Measurements from ENCODE around the gene TMX1.

The TMX1 gene

GRCh38 chr14:51242545-51243490 is 2.8 kb downstream of the TMX1 start:
- DNase-seq: no peak

GRCh38 chr14:51244591-51244990 is 4.5 kb downstream of the TMX1 start:
- no peak for DNase-seq

GRCh38 chr14:51246032-51246431 is 6.0 kb downstream of the TMX1 start:
- DNase-seq: no peak

GRCh38 chr14:51248016-51248987 is 8.3 kb downstream of the TMX1 start:
- no peak for DNase-seq

GRCh38 chr14:51251486-51251885 is 11.4 kb downstream of the TMX1 start:
- DNase-seq: no peak

- no peak for DNase-seq
Measured at GRCh38 chr14:51253880-51254279, 13.8 kb downstream of the TMX1 start.

GRCh38 chr14:51258280-51258679 is 18.2 kb downstream of the TMX1 start:
- no peak for DNase-seq

- DNase-seq: no peak
Measured at GRCh38 chr14:51258788-51259187, 18.7 kb downstream of the TMX1 start.

GRCh38 chr14:51260225-51260624 is 20.2 kb downstream of the TMX1 start:
- no peak for DNase-seq

- DNase-seq: no peak
Measured at GRCh38 chr14:51261151-51261550, 21.1 kb downstream of the TMX1 start.

- DNase-seq: no peak
Measured at GRCh38 chr14:51262868-51263267, 22.8 kb downstream of the TMX1 start.

- no peak for DNase-seq
Measured at GRCh38 chr14:51269634-51270033, 29.6 kb downstream of the TMX1 start.

- no peak for DNase-seq
Measured at GRCh38 chr14:51276605-51277004, 36.6 kb downstream of the TMX1 start.

- no peak for DNase-seq
Measured at GRCh38 chr14:51277753-51278415, 37.8 kb downstream of the TMX1 start.

- DNase-seq: no peak
Measured at GRCh38 chr14:51282517-51282916, 42.5 kb downstream of the TMX1 start.

- DNase-seq: peak; percentile 63
Measured at GRCh38 chr14:51283402-51284085, 43.5 kb downstream of the TMX1 start.

- no peak for DNase-seq
Measured at GRCh38 chr14:51284241-51284640, 44.2 kb downstream of the TMX1 start.

GRCh38 chr14:51285120-51285519 is 45.1 kb downstream of the TMX1 start:
- no peak for DNase-seq

- DNase-seq: no peak
Measured at GRCh38 chr14:51289169-51289568, 49.1 kb downstream of the TMX1 start.

GRCh38 chr14:51290132-51290531 is 50.1 kb downstream of the TMX1 start:
- DNase-seq: no peak

- no peak for DNase-seq
Measured at GRCh38 chr14:51291016-51291415, 51.0 kb downstream of the TMX1 start.

- no peak for DNase-seq
Measured at GRCh38 chr14:51293149-51293911, 53.3 kb downstream of the TMX1 start.

Measured in retina (tissue), 1 donor.